Measurements from ENCODE around the gene SLC22A17. TPM values are rescaled to one million over a fixed set of nuclear protein-coding genes. Genes with fewer than 3 reads are reported as not detected.

SLC22A17 gene
- total and polyA plus RNA-seq, 4 donors, result 1.1 to 14.6 (median 2.6) TPM

DNA sequence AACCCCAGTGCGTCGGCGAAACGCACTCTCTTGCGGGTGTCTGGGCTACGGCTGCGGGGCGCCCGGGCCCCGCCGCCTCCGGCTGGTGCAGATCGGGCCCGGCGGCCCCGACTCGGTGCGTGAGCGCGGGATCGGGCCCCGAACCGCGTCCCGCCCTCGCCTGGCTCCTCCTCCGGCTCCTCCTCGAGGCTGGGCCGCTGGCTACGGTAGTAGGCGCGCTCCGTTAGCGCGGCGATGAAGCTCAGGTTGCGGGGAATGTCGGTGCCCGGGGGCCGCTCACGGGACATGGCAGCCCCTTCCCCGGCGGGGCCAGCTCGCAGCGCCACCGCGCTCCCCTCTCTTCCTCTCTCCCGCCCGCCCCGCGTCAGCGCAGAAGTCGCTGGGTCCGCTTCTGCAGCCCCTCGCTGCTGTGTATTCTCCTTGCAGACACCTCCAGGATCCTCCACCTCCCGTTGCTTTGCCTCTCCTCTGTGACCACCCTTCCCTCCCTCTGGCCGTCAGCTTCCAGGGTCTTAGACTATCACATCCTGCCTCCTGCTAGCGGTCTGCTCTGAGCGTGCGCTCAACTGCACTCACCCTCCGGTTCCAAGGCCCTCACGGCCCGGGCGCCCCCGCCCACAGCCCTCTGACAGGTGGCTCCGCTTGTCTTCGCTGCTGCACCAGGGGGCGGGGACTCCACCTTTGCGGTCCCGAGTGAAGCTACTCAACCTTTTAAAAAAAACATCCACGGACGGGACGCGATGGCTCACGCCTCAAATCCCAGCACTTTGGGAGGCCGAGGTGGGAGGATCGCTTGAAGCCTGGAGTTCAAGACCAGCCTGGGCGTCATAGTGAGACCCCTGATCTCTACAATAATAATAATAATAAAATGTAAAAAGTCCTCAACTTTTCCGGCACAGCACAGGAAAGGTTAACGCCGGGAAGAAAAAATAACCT, 50.1 kb downstream of the SLC22A17 start, which contains the start of gene PPP1R3E:
PPP1R3E (minus strand) TSS at position 570 of the 936 bp plus-strand sequence; CDS start at position 287, 283 bp downstream.
- TF ChIP-seq RAD21 (IDR thresholded peaks at IDR 0.05) (no peak), TAF1 (conservative IDR thresholded peaks at IDR 0.05) (peak; percentile 55)
- Histone ChIP-seq H3K27ac (ENCODE audit: low read depth in 1 of 2, low read length in 2 of 2) (peak within 1 kb of the TSS; percentile 97 to 99), H3K4me3 (ENCODE audit: low read depth in 1 of 3, low read length in 3 of 3) (peak within 1 kb of the TSS; percentile 57 to 76 (median 66)), H3K27me3 (ENCODE audit: control insufficient read depth in 4 of 4, insufficient read depth in 4 of 4, low read length in 3 of 4) (no peaks in the 10 kb centered on the region), H3K9ac (ENCODE audit: low read depth in 1 of 2, low read length in 2 of 2) (peak within 1 kb of the TSS; percentile 67 to 78), H3K36me3 (ENCODE audit: control insufficient read depth in 4 of 4, insufficient read depth in 3 of 4, low read depth in 1 of 4, low read length in 3 of 4) (peaks cover 0 to 5% (median 2%) of the 10 kb centered on the region in 4 donors), H3K4me1 (ENCODE audit: control insufficient read depth in 4 of 4, insufficient read depth in 4 of 4, low read length in 3 of 4) (peaks cover 4 to 33% (median 26%) of the 10 kb centered on the region in 4 donors), H3K9me3 (ENCODE audit: control insufficient read depth in 4 of 4, low read length in 3 of 4) (no peaks in the 10 kb centered on the region)
- DNase-seq (ENCODE audit: low spot score), result peak; percentile 74
- 3% methylated on average over 81 of the region's 81 CpGs for WGBS

DNA sequence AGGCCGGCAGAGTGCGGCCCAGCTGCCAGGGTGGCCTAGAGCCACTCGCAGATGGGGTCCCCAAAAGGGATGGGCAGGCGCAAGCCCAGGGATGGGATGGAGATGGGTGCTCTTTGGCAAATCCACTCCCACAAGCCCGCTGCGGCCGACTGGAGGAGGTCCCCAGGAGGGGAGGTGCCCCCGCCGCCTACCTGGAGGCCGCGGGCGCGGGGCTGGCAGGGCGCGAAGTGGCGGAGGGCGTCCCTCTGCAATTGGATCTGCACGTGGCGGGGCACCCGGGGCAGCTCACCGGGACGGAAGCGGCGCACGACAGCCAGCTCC, 50.8 kb downstream of the SLC22A17 start:
- Histone ChIP-seq H3K36me3 (ENCODE audit: control insufficient read depth in 4 of 4, insufficient read depth in 3 of 4, low read depth in 1 of 4, low read length in 3 of 4) (peaks cover 0 to 5% (median 2%) of the 10 kb centered on the region in 4 donors), H3K9me3 (ENCODE audit: control insufficient read depth in 4 of 4, low read length in 3 of 4) (no peaks in the 10 kb centered on the region), H3K27me3 (ENCODE audit: control insufficient read depth in 4 of 4, insufficient read depth in 4 of 4, low read length in 3 of 4) (no peaks in the 10 kb centered on the region), H3K4me3 (ENCODE audit: low read depth in 1 of 3, low read length in 3 of 3) (peak overlapping the region; percentile 57 to 76 (median 66)), H3K9ac (ENCODE audit: low read depth in 1 of 2, low read length in 2 of 2) (peak overlapping the region; percentile 67 to 78), H3K4me1 (ENCODE audit: control insufficient read depth in 4 of 4, insufficient read depth in 4 of 4, low read length in 3 of 4) (peaks cover 3 to 27% (median 21%) of the 10 kb centered on the region in 4 donors), H3K27ac (ENCODE audit: low read depth in 1 of 2, low read length in 2 of 2) (peak overlapping the region; percentile 97 to 99)
- TF ChIP-seq, protein P1, sequence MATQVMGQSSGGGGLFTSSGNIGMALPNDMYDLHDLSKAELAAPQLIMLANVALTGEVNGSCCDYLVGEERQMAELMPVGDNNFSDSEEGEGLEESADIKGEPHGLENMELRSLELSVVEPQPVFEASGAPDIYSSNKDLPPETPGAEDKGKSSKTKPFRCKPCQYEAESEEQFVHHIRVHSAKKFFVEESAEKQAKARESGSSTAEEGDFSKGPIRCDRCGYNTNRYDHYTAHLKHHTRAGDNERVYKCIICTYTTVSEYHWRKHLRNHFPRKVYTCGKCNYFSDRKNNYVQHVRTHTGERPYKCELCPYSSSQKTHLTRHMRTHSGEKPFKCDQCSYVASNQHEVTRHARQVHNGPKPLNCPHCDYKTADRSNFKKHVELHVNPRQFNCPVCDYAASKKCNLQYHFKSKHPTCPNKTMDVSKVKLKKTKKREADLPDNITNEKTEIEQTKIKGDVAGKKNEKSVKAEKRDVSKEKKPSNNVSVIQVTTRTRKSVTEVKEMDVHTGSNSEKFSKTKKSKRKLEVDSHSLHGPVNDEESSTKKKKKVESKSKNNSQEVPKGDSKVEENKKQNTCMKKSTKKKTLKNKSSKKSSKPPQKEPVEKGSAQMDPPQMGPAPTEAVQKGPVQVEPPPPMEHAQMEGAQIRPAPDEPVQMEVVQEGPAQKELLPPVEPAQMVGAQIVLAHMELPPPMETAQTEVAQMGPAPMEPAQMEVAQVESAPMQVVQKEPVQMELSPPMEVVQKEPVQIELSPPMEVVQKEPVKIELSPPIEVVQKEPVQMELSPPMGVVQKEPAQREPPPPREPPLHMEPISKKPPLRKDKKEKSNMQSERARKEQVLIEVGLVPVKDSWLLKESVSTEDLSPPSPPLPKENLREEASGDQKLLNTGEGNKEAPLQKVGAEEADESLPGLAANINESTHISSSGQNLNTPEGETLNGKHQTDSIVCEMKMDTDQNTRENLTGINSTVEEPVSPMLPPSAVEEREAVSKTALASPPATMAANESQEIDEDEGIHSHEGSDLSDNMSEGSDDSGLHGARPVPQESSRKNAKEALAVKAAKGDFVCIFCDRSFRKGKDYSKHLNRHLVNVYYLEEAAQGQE (IDR thresholded peaks at IDR 0.05), result peak; percentile 9
- TF ChIP-seq NR2F2 (IDR thresholded peaks at IDR 0.05), result no peak
- under 1% methylated on average over 25 of the region's 25 CpGs for WGBS
- no peak for DNase-seq (ENCODE audit: low spot score)

DNA sequence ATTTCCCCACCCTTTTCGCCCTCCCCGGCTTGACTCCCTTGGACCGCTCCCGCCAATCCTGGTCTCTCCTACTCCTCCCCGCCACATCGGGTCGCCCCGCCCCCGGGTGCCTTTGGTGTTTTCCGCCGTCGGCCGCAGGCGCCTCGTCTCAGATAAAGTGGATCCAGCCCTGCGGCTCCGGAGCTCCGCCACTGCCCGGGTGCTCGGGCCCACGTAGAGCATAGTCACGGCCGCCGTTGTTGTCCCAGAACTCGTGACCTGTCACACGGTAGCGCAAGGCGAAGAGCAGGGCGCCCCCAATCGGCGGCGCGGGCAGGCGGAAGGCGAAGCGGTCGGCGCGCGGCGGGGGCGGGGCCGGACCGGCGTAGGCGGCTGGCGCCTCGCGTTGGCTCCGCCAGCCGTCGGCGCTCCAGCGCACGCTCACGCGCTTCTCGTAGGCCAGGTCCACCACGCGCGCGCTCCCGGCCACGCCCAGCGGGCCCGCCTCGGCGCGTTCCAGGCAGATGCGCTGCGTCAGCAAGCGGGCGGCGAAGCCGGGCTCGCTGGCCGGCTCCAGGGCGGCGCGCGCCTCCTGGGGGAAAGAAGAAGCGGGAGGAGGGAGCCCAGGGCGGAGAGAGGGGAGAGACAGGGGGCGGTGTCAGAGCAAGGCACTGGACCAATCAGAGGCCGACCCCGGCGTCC, 51.3 kb downstream of the SLC22A17 start:
- Histone ChIP-seq H3K9me3 (ENCODE audit: control insufficient read depth in 4 of 4, low read length in 3 of 4) (no peaks in the 10 kb centered on the region), H3K27me3 (ENCODE audit: control insufficient read depth in 4 of 4, insufficient read depth in 4 of 4, low read length in 3 of 4) (no peaks in the 10 kb centered on the region), H3K36me3 (ENCODE audit: control insufficient read depth in 4 of 4, insufficient read depth in 3 of 4, low read depth in 1 of 4, low read length in 3 of 4) (peaks cover 0 to 5% (median 2%) of the 10 kb centered on the region in 4 donors), H3K4me3 (ENCODE audit: low read depth in 1 of 3, low read length in 3 of 3) (peak overlapping the region; percentile 66 to 76 (median 67)), H3K4me1 (ENCODE audit: control insufficient read depth in 4 of 4, insufficient read depth in 4 of 4, low read length in 3 of 4) (peaks cover 3 to 27% (median 20%) of the 10 kb centered on the region in 4 donors), H3K9ac (ENCODE audit: low read depth in 1 of 2, low read length in 2 of 2) (peak overlapping the region; percentile 67 to 78), H3K27ac (ENCODE audit: low read depth in 1 of 2, low read length in 2 of 2) (peak overlapping the region; percentile 97 to 99)
- under 1% methylated on average over 87 of the region's 87 CpGs for WGBS
- peak; percentile 95 for DNase-seq (ENCODE audit: low spot score)
- TF ChIP-seq YY1 (IDR thresholded peaks at IDR 0.05), result no peak
- TF ChIP-seq FOXA1 (IDR thresholded peaks at IDR 0.05), result peak; percentile 3
- TF ChIP-seq GABPA (IDR thresholded peaks at IDR 0.05 in 1 of 2, conservative IDR thresholded peaks at IDR 0.05 in 1 of 2), result peak in 1 of 2 donors; percentile 6
- TF ChIP-seq, protein P2, sequence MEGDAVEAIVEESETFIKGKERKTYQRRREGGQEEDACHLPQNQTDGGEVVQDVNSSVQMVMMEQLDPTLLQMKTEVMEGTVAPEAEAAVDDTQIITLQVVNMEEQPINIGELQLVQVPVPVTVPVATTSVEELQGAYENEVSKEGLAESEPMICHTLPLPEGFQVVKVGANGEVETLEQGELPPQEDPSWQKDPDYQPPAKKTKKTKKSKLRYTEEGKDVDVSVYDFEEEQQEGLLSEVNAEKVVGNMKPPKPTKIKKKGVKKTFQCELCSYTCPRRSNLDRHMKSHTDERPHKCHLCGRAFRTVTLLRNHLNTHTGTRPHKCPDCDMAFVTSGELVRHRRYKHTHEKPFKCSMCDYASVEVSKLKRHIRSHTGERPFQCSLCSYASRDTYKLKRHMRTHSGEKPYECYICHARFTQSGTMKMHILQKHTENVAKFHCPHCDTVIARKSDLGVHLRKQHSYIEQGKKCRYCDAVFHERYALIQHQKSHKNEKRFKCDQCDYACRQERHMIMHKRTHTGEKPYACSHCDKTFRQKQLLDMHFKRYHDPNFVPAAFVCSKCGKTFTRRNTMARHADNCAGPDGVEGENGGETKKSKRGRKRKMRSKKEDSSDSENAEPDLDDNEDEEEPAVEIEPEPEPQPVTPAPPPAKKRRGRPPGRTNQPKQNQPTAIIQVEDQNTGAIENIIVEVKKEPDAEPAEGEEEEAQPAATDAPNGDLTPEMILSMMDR (IDR thresholded peaks at IDR 0.05; ENCODE audit: low read depth, low read length, missing input control), result peak; percentile 69
- peak in 1 of 2 donors; percentile 59 for TF ChIP-seq EGR1 (IDR thresholded peaks at IDR 0.05; ENCODE audit: low read depth in 2 of 2)
- TF ChIP-seq, protein P1 (IDR thresholded peaks at IDR 0.05), result peak; percentile 36
- TF ChIP-seq, protein P3, sequence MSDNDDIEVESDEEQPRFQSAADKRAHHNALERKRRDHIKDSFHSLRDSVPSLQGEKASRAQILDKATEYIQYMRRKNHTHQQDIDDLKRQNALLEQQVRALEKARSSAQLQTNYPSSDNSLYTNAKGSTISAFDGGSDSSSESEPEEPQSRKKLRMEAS (IDR thresholded peaks at IDR 0.05), result no peak
- TF ChIP-seq RXRA (IDR thresholded peaks at IDR 0.05), result peak in 1 of 2 donors; percentile 16
- TF ChIP-seq, protein P4, sequence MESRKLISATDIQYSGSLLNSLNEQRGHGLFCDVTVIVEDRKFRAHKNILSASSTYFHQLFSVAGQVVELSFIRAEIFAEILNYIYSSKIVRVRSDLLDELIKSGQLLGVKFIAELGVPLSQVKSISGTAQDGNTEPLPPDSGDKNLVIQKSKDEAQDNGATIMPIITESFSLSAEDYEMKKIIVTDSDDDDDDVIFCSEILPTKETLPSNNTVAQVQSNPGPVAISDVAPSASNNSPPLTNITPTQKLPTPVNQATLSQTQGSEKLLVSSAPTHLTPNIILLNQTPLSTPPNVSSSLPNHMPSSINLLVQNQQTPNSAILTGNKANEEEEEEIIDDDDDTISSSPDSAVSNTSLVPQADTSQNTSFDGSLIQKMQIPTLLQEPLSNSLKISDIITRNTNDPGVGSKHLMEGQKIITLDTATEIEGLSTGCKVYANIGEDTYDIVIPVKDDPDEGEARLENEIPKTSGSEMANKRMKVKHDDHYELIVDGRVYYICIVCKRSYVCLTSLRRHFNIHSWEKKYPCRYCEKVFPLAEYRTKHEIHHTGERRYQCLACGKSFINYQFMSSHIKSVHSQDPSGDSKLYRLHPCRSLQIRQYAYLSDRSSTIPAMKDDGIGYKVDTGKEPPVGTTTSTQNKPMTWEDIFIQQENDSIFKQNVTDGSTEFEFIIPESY (IDR thresholded peaks at IDR 0.05), result no peak
- TF ChIP-seq RAD21 (IDR thresholded peaks at IDR 0.05), result peak in 1 of 2 donors; percentile 11
